Urothelium cell line (cell line): ENCODE data around the gene BCAR1.
"Not testable (repeated sequence)": the region's sequence is repeated elsewhere in the genome, so short reads cannot be mapped to it uniquely, and the experiment has no call there.

Source experiments
- DNase-seq: peaks from one replicate; pipeline ENCODE4 v3.0.0; 2011; ENCODE audit warnings: low spot score, mixed read lengths
- FAIRE-seq: peaks from 2 replicates; lab custom pipeline; 2011; peaks lifted over from hg19 to GRCh38; lab: Jason Lieb, UNC

BCAR1 gene

GRCh38 chr16:75225678-75226515, 25.5 kb downstream of the BCAR1 start:
- no peak for FAIRE-seq
- DNase-seq: no peak

- no peak for FAIRE-seq
- no peak for DNase-seq
Observed at GRCh38 chr16:75225092-75225491, 26.3 kb downstream of the BCAR1 start.

GRCh38 chr16:75224306-75225082, 26.9 kb downstream of the BCAR1 start:
- DNase-seq (no peak), FAIRE-seq (no peak)

GRCh38 chr16:75223129-75223528, 28.3 kb downstream of the BCAR1 start:
- not testable (repeated sequence) for FAIRE-seq, DNase-seq

GRCh38 chr16:75222271-75222783, 29.1 kb downstream of the BCAR1 start:
- FAIRE-seq: no peak
- no peak for DNase-seq

- DNase-seq (no peak), FAIRE-seq (no peak)
Observed at GRCh38 chr16:75219838-75220237, 31.6 kb downstream of the BCAR1 start.

GRCh38 chr16:75219088-75219487, 32.3 kb downstream of the BCAR1 start:
- FAIRE-seq (no peak), DNase-seq (no peak)

GRCh38 chr16:75218256-75219076, 33.0 kb downstream of the BCAR1 start, which contains the start of gene CTRB1:
Gene CTRB1, plus strand, starts transcription at chr16:75218988. Its CDS starts 20 bp downstream, at chr16:75219008.
- no peak for FAIRE-seq

GRCh38 chr16:75217389-75217851, 34.0 kb downstream of the BCAR1 start:
- no peak for FAIRE-seq
- no peak for DNase-seq

More at GRCh38 chr16:75218256-75219076, 33.0 kb downstream of the BCAR1 start, which contains the start of gene CTRB1:
- DNase-seq: no peak

- FAIRE-seq: no peak
Observed at GRCh38 chr16:75216576-75216975, 34.8 kb downstream of the BCAR1 start.

GRCh38 chr16:75216127-75216526, 35.3 kb downstream of the BCAR1 start:
- FAIRE-seq (no peak), DNase-seq (no peak)

More at GRCh38 chr16:75216576-75216975, 34.8 kb downstream of the BCAR1 start:
- DNase-seq: no peak

- FAIRE-seq, DNase-seq: not testable (repeated sequence)
Observed at GRCh38 chr16:75211286-75211685, 40.1 kb downstream of the BCAR1 start.

GRCh38 chr16:75209944-75210343, 41.5 kb downstream of the BCAR1 start:
- DNase-seq: no peak

GRCh38 chr16:75209514-75209913, 41.9 kb downstream of the BCAR1 start:
- not testable (repeated sequence) for FAIRE-seq, DNase-seq

More at GRCh38 chr16:75209944-75210343, 41.5 kb downstream of the BCAR1 start:
- FAIRE-seq: no peak

- FAIRE-seq (no peak), DNase-seq (no peak)
Observed at GRCh38 chr16:75208861-75209505, 42.4 kb downstream of the BCAR1 start.

GRCh38 chr16:75208242-75208825, 43.1 kb downstream of the BCAR1 start:
- no peak for DNase-seq
- no peak for FAIRE-seq

- no peak for DNase-seq
- FAIRE-seq: no peak
Observed at GRCh38 chr16:75207831-75208230, 43.6 kb downstream of the BCAR1 start.

- FAIRE-seq (no peak), DNase-seq (no peak)
Observed at GRCh38 chr16:75206749-75207451, 44.5 kb downstream of the BCAR1 start, which contains the start of gene CTRB2. Gene CTRB2, minus strand, starts transcription at chr16:75207161. Its CDS starts 20 bp downstream, at chr16:75207141.
